ENCODE results near the gene PHLDB3. TPM values are rescaled to one million over a fixed set of nuclear protein-coding genes. Genes with fewer than 3 reads are reported as not detected.

Gene PHLDB3
- total RNA-seq, 2 donors from 2014 or later = 43.5 to 54.5 TPM

GRCh38 chr19:43505186-43505456 is 575 bp upstream of the PHLDB3 start:
- H3K27me3 ChIP-seq (replicated peaks; ENCODE audit: insufficient read depth) = no peaks in the 10 kb centered on the region
- peak overlapping the region; percentile 93 to 99 for H3K27ac ChIP-seq
- H3K9me3 ChIP-seq = no peaks in the 10 kb centered on the region
- peak overlapping the region in 1 of 2 donors; percentile 80 for H3K4me3 ChIP-seq
- no peak for DNase-seq (ENCODE audit: low spot score)
- TF ChIP-seq POLR2AphosphoS5 (IDR thresholded peaks at IDR 0.05) = no peak
- TF ChIP-seq, protein P1, sequence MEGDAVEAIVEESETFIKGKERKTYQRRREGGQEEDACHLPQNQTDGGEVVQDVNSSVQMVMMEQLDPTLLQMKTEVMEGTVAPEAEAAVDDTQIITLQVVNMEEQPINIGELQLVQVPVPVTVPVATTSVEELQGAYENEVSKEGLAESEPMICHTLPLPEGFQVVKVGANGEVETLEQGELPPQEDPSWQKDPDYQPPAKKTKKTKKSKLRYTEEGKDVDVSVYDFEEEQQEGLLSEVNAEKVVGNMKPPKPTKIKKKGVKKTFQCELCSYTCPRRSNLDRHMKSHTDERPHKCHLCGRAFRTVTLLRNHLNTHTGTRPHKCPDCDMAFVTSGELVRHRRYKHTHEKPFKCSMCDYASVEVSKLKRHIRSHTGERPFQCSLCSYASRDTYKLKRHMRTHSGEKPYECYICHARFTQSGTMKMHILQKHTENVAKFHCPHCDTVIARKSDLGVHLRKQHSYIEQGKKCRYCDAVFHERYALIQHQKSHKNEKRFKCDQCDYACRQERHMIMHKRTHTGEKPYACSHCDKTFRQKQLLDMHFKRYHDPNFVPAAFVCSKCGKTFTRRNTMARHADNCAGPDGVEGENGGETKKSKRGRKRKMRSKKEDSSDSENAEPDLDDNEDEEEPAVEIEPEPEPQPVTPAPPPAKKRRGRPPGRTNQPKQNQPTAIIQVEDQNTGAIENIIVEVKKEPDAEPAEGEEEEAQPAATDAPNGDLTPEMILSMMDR (IDR thresholded peaks at IDR 0.05) = no peak
- no peak for TF ChIP-seq POLR2A (IDR thresholded peaks at IDR 0.05)
- no peaks in the 10 kb centered on the region for H3K36me3 ChIP-seq
- WGBS = 79% methylated on average over 3 of the region's 3 CpGs
- intact Hi-C loops (cut with DNase I) = no loop called here
- peaks cover 9% of the 10 kb centered on the region for H3K4me1 ChIP-seq (replicated peaks)

DNA sequence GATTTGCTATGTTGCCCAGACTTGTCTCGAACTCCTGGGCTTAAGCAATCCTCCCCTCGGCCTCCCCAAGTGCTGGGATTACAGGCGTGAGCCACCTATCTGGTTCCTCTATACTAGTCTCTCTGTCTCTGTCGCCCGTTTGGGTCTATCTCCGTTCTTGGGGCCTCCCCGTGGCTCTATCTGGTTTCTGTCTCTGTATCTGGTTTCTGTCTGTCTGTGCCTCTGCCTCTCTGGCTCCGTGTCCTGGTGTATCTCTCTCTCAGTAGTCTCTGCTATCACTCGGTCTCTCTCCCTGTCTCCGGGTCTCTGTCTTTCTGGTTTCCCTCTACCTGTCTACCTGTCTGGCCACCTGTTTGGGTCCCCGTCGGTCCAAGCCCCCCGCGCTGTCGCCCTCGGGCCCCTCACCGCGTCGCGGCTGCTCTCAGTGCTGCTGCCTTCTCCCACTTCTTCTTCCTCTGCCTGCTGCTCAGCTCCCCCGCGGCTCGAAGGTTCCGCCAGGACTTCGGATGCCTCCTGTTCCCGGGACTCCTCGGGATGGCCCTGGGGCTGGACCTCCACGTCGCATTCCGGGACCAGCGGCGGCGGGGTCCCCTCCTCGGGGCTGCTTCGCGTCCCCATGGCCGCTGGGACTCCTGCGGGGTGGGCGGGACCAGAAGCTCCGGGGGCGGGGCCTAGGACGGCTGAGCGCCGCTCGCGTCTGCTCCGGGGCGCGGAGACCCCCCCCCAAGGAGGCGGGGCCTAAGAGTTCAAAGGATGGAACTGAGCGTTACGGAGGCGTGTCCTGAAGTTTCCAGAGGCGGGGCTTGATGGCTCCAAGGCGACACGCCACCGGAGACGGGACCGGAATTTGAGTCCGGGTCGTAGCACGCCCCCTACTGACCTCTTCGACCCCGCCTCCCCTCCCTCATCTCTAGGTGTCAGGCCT is 783 bp downstream of the PHLDB3 start:
- under 1% methylated on average over 40 of the region's 64 CpGs for WGBS
- no peaks in the 10 kb centered on the region for H3K27me3 ChIP-seq (replicated peaks; ENCODE audit: insufficient read depth)
- peak; percentile 99 for DNase-seq (ENCODE audit: low spot score)
- peaks cover 16% of the 10 kb centered on the region for H3K4me1 ChIP-seq (replicated peaks)
- H3K4me3 ChIP-seq = peak overlapping the region; percentile 52 to 80
- H3K36me3 ChIP-seq = no peaks in the 10 kb centered on the region
- TF ChIP-seq, protein P1 (IDR thresholded peaks at IDR 0.05) = peak; percentile 21 to 50 (median 42)
- no peak for TF ChIP-seq POLR2AphosphoS5 (IDR thresholded peaks at IDR 0.05)
- peak; percentile 90 for TF ChIP-seq POLR2A (IDR thresholded peaks at IDR 0.05)
- H3K9me3 ChIP-seq = no peaks in the 10 kb centered on the region
- intact Hi-C loops (cut with DNase I) = loop anchor here (5.0 kb wide), 1 partner anchor 41 kb away; no protein-coding TSS in a partner anchor
- H3K27ac ChIP-seq = peak overlapping the region; percentile 93 to 99

- Histone ChIP-seq H3K4me1 (replicated peaks) (peaks cover 18% of the 10 kb centered on the region), H3K9me3 (no peaks in the 10 kb centered on the region), H3K36me3 (peaks cover 0 to 2% of the 10 kb centered on the region in 2 donors), H3K4me3 (peak overlapping the region in 1 of 2 donors; percentile 80), H3K27ac (peak overlapping the region in 1 of 2 donors; percentile 93), H3K27me3 (replicated peaks; ENCODE audit: insufficient read depth) (no peaks in the 10 kb centered on the region)
- DNase-seq (ENCODE audit: low spot score) = no peak
- TF ChIP-seq, protein P1 (IDR thresholded peaks at IDR 0.05) = no peak
- TF ChIP-seq POLR2AphosphoS5 (IDR thresholded peaks at IDR 0.05) (no peak), POLR2A (IDR thresholded peaks at IDR 0.05) (no peak)
- intact Hi-C loops (cut with DNase I) = loop anchor here (5.0 kb wide), 1 partner anchor 40 kb away; no protein-coding TSS in a partner anchor
- WGBS = 88% methylated on average over 23 of the region's 23 CpGs
Measured at GRCh38 chr19:43502419-43502976, 2.0 kb downstream of the PHLDB3 start.

DNA sequence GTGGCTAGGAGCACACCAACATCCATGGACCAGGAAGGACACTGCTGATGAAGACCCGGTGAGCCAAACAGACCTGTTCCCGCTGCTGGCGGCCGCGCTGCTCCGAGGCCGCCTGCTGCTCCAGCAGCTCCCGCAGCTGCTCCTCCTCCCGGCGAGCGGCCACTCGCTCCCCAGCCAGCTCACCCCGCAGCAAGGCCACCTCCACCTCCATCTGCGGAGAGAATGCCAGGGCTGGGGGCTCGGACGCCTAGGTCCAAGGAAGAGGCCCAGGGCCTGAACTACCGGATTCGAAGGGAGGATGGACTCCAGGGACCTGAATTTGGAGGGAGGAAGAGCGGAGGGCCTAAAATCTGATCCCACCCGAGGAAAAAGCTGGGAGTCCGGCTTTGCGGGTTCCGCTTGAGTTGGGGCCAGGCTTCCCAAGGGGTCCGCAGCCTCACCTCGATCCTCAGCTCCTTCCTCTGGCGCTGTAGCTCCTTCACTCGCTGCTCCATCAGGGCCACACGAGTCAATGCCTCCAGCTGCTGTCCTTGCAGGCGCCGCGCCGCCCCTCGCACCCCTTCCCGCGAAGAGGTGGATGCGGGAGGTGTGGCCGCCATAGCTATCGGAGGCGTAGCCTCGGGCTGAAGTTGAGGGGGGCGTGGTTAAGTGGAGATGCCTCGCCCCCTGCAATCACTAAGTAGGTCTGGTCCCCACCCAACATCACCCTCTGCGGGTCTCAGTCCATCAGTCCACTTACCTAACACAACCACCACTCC is 2.7 kb downstream of the PHLDB3 start:
- Histone ChIP-seq H3K27me3 (replicated peaks; ENCODE audit: insufficient read depth) (no peaks in the 10 kb centered on the region), H3K4me1 (replicated peaks) (peaks cover 18% of the 10 kb centered on the region), H3K9me3 (no peaks in the 10 kb centered on the region), H3K36me3 (peaks cover 0 to 4% of the 10 kb centered on the region in 2 donors), H3K4me3 (peak overlapping the region in 1 of 2 donors; percentile 4), H3K27ac (no peak overlapping the region)
- TF ChIP-seq, protein P1 (IDR thresholded peaks at IDR 0.05) = no peak
- TF ChIP-seq POLR2AphosphoS5 (IDR thresholded peaks at IDR 0.05) = no peak
- no peak for TF ChIP-seq POLR2A (IDR thresholded peaks at IDR 0.05)
- DNase-seq (ENCODE audit: low spot score) = no peak
- 78% methylated on average over 43 of the region's 43 CpGs for WGBS
- intact Hi-C loops (cut with DNase I) = loop anchor here (5.0 kb wide), 1 partner anchor 40 kb away; no protein-coding TSS in a partner anchor
